Dermis microvascular lymphatic vessel endothelial cell (primary cell): ENCODE data around the gene PRM1. TPM values are rescaled to one million over a fixed set of nuclear protein-coding genes. Genes with fewer than 3 reads are reported as not detected.

Experiments used
- DNase-seq, 2 donors: peaks; one replicate each; pipeline versions ENCODE4 v3.0.0 to v3.0.0-alpha.2; 2010; ENCODE audit warnings: low read depth in 2 of 2
- total RNA-seq: library from RNA; depleted of rRNA; stranded (reverse); fragments of >200 nt; gene quantifications from 2 replicates; pipeline ENCODE4 v1.2.1, GENCODE V29; 2014

Gene PRM1
- total RNA-seq, 1 donor from 2014 or later, result not detected

DNA sequence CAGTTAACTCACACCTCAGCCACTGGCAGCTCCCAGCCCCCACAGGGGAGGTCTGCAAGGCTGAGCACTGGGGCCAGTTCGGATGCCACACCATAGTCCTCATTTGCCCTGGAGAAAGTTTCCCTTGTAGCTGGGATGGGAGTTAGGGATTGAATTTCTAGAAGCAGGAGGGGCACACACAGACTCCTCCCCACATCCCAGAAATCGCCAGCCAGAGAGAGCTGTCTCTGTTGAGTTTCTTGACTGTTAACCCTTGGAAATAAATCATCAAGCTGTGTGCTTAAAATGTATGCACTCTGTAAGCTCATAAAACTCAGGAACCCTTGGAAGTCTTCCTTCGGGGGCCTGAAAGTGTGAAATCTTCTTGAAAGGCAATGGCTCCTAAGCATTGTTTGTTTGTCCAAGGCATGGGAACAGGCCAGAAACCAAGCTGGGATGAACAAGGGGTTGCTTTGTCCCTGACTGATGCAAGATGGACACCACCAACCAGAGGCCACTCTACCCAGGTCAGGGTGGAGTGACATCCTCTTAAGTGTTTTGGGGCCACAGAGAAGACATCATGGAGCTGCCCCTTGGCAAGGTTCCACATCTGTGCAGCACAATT lies 7.3 kb downstream of the PRM1 start:
- DNase-seq, result no peak

- no peak for DNase-seq
Measured at GRCh38 chr16:11272921-11273720, 8.0 kb downstream of the PRM1 start, which contains the start of gene PRM3. Gene PRM3, minus strand, starts transcription at chr16:11273629. Its CDS starts 34 bp downstream, at chr16:11273595.

DNA sequence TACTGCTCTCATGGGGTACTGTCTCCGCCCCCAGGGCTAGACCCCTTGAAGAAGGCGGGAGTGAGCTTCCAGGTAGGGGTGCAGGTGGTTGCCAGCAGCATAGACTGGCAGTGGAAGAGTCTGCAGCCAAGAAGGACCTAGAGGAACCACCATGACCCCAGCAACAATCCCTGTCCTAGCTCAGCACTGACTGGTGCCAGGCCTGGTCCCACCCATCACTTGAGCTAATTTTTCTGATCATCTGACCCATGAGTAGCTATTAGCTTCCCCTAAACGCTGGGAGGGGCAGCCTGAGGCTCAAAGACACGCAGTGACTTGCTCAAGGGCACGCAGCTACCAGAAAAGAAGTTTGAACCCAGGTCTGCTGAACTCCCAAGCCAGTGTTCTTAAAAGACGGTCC lies 8.6 kb downstream of the PRM1 start:
- no peak for DNase-seq

DNA sequence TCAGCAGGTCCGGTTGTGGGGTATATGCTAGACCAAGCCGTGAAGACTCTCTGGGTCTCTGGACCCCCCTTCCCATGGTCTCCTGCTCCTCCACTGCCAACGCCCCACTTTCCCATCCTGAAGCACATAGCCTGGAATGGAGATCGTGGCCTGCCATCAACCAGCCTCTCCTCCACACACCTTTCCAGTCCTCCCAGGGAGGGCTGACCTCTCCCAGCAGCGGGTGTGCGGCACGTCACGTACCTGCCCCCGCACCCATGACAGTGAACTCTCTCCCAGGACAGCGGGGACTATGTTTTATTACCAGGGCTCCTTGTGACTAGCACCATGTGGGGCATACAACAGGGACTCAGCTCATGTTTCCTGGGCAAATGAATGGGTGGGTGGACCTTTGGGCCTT lies 9.5 kb downstream of the PRM1 start:
- no peak for DNase-seq

- DNase-seq, result no peak
Measured at GRCh38 chr16:11270602-11271162, 10.4 kb downstream of the PRM1 start.

DNA sequence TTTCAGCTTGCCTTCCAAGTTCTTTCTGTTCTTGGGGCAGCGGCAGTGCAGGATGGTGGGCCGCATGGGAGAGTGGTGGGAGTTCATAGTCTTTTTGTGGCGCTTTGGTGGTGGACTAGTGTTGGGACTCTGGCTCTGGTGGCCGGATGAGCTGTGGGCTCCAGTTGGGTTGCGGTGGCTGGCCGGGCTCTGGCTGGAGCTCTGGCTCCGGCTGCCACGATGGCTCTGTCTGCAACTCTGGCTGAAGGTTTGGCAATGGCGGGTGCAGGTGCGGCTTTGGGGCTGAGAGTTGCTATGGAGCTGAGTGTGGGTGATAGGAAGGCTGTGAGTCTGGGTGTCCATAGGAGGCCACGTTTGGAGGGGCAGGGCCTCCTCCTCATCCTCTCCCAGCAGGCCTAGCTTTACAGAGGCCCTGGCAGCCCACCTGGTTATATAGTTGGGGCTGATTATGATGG lies 12.2 kb downstream of the PRM1 start, which contains the start of gene TNP2:
TSS of gene TNP2 (minus strand) at position 405 of the 455 bp plus-strand sequence. CDS start at position 342, 63 bp downstream.
- DNase-seq, result no peak

GRCh38 chr16:11265124-11265523 lies 16.0 kb downstream of the PRM1 start:
- no peak for DNase-seq

DNA sequence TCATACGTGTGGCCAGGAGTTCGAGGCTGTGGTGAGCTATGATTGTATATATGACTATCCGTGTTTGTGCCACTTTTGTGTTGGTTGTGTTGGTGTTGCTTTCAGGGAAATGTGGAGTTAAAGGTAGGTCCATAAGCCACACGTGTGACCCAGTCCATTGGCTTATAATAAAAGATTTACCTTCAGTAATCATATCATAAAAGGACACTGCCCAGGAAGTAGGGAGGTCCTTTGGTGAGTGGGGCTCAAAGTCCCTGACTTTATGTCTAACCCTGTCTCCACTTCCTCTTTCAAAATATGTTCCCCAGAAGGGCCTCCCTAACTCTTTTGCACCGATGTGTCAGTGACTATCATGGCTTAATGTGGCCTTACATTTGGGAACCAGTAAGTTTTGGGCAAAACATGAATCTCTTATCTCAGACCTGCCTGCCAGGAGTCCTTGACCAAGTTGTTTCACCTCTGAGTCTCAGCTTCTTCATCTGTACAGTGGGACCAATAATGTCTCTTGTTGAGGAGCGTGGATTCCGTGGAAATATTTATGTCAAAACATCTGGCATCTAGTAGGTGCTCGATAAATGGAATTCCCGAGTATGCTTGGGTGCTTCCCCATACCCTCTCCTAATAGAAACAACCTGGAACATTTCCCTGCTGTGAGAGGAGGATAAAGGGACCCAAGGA lies 16.8 kb downstream of the PRM1 start:
- no peak for DNase-seq

- no peak for DNase-seq
Measured at GRCh38 chr16:11263737-11264136, 17.4 kb downstream of the PRM1 start.

- DNase-seq, result no peak
Measured at GRCh38 chr16:11262915-11263314, 18.2 kb downstream of the PRM1 start.

GRCh38 chr16:11260596-11260966 lies 20.5 kb downstream of the PRM1 start:
- no peak for DNase-seq

DNA sequence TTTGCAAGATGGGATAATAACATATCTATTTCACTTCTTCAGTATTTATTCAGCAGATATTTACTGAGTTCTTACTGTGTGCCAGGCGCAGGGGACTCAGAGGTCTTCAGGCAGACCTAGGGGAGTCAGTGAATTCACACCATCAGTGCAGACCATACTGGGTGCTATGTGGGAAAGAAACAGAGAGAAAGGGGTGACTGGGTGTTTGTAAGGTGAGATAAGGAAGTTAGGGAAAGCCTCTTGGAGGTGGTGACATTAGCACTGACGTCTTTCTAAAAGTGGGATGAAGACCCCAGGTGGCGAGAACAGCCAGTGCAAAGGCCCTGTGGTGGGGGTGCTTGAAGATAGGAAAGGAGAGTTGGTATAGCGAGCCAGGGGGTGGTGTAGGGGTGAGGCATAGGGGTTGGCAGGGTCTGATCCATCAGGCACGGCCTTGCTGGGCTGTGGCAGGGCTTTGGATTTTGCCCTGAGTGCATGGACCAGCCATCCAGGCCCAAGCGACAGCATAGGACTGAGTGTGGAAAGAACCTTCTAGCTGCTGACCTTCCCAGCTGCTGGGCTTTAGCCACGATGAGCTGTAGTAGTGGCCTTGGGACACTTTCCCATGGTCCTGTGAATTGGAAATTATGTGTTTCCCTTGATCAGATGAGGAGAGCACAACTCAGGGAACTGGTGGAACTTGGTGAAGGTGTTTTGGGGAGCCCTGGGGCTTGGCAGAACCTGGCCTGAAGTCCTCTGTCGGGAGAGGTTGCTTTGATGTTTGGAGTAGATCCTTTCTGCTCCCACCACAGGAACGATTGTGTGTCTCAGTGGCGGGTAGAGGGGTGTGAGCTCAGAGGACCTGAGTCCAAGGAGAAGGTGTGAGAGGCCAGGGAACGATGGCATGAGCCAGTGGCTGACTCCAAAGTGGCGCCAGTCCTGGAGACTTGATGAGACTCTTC lies 21.2 kb downstream of the PRM1 start:
- no peak for DNase-seq

- DNase-seq, result no peak
Measured at GRCh38 chr16:11258553-11259492, 22.3 kb downstream of the PRM1 start.

DNA sequence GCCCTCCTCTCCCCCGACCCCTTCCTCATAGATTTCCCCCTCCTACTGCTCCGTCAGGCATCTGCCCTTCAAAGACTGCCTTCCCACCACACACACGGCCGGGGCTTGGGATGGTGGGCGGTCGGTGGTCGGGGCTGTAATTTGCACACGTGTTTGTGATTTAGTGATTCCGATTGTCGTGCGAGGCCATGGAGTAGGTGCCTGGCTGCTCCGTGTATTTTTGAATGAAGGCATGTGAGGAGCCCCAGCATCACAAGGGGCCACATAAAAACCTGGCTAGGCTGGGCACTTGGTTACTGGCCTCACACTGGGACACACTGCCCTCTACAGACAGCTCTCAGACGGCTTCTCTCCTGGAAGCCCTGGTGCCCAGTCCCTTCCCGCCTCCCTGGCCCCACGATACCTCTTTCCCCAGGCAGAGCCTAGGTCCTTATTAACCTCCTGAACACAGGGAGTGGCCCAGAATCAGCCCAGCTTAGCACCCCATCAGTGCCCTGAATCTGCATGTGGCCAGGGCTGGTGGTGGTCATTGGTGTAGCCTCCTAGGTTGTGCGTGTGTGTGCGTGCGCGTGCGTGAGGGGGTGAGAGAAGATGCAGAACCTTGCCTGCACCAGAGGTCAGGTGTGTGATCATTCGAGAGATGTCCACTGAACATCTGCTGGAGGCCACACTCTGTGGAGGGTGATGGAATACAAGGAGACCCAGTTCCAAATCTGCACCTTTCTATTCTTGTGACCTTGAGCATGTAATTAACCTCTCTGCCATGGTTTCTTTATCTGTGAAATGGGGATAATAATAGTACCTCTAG lies 23.8 kb downstream of the PRM1 start:
- DNase-seq, result peak; percentile 56 to 81

GRCh38 chr16:11256661-11257130 lies 24.4 kb downstream of the PRM1 start:
- DNase-seq, result peak in 1 of 2 donors; percentile 31

GRCh38 chr16:11255737-11256660 lies 25.1 kb downstream of the PRM1 start, which contains the start of gene SOCS1:
Gene SOCS1, minus strand, starts transcription at chr16:11256204. Its CDS starts 726 bp downstream, at chr16:11255478.
- DNase-seq, result peak; percentile 40 to 81
